Measurements from ENCODE around the gene ATG3.

The ATG3 gene

GRCh38 chr3:112561734-112562529, at the start of gene ATG3, which contains the start of gene SLC35A5:
Gene ATG3, minus strand, starts transcription at chr3:112561962. Its CDS starts 434 bp downstream, at chr3:112561528.
Gene SLC35A5, plus strand, starts transcription at chr3:112562045. Its CDS starts 1,359 bp downstream, at chr3:112563404.
- Histone ChIP-seq H4K20me1 (ENCODE audit: insufficient read depth, low read length, poor library complexity, severe bottlenecking) (peaks cover 36% of the 10 kb centered on the region), H3K4me1 (ENCODE audit: insufficient read depth, low read length, poor library complexity, severe bottlenecking) (peaks cover 38% of the 10 kb centered on the region), H2AFZ (ENCODE audit: low read length) (peak within 1 kb of the TSS; percentile 86), H3K9me3 (ENCODE audit: insufficient read depth, low read depth, low read length) (no peaks in the 10 kb centered on the region), H3K4me3 (ENCODE audit: low read length, poor library complexity, severe bottlenecking) (peak within 1 kb of the TSS; percentile 79), H3K36me3 (ENCODE audit: insufficient read depth, low read length) (peaks cover 6% of the 10 kb centered on the region; the same call in 1 of the 2 replicates), H3F3A (ENCODE audit: low read depth) (no peaks in the 10 kb centered on the region), H3K9me2 (replicated peaks; ENCODE audit: low read depth, low read length) (no peaks in the 10 kb centered on the region), H3K79me2 (ENCODE audit: insufficient read depth, low read length) (peaks cover 57% of the 10 kb centered on the region), H3K9ac (ENCODE audit: low read depth, low read length, poor library complexity, severe bottlenecking) (peak within 1 kb of the TSS; percentile 83), H3K4me2 (ENCODE audit: low read depth, low read length, poor library complexity, severe bottlenecking) (peak within 1 kb of the TSS; percentile 93), H3K27me3 (ENCODE audit: insufficient read depth, low read length, poor library complexity, severe bottlenecking) (no peaks in the 10 kb centered on the region)
- no peak for TF ChIP-seq EZH2phosphoT487 (IDR thresholded peaks at IDR 0.05; ENCODE audit: borderline replicate concordance)
- no peak for TF ChIP-seq CTCF (conservative IDR thresholded peaks at IDR 0.05; ENCODE audit: low read length)

GRCh38 chr3:112610121-112610520, 48.4 kb upstream of the ATG3 start:
- H2AFZ ChIP-seq (ENCODE audit: low read length): peak overlapping the region; percentile 30; the same call in 1 of the 2 replicates
- no peaks in the 10 kb centered on the region for H3K79me2 ChIP-seq (ENCODE audit: insufficient read depth, low read length)
- no peak for TF ChIP-seq EZH2phosphoT487 (IDR thresholded peaks at IDR 0.05; ENCODE audit: borderline replicate concordance)
- no peak for TF ChIP-seq CTCF (conservative IDR thresholded peaks at IDR 0.05; ENCODE audit: low read length)

GRCh38 chr3:112607863-112608262, 46.1 kb upstream of the ATG3 start:
- Histone ChIP-seq H3K9ac (ENCODE audit: low read depth, low read length, poor library complexity, severe bottlenecking) (no peak overlapping the region), H4K20me1 (ENCODE audit: insufficient read depth, low read length, poor library complexity, severe bottlenecking) (no peaks in the 10 kb centered on the region), H2AFZ (ENCODE audit: low read length) (no peak overlapping the region), H3K27me3 (ENCODE audit: insufficient read depth, low read length, poor library complexity, severe bottlenecking) (no peaks in the 10 kb centered on the region), H3K4me1 (ENCODE audit: insufficient read depth, low read length, poor library complexity, severe bottlenecking) (peaks cover 23% of the 10 kb centered on the region), H3K4me2 (ENCODE audit: low read depth, low read length, poor library complexity, severe bottlenecking) (no peak overlapping the region), H3K79me2 (ENCODE audit: insufficient read depth, low read length) (no peaks in the 10 kb centered on the region), H3F3A (ENCODE audit: low read depth) (no peaks in the 10 kb centered on the region), H3K9me3 (ENCODE audit: insufficient read depth, low read depth, low read length) (no peaks in the 10 kb centered on the region), H3K36me3 (ENCODE audit: insufficient read depth, low read length) (no peaks in the 10 kb centered on the region), H3K9me2 (replicated peaks; ENCODE audit: low read depth, low read length) (no peaks in the 10 kb centered on the region), H3K4me3 (ENCODE audit: low read length, poor library complexity, severe bottlenecking) (no peak overlapping the region)
- TF ChIP-seq EZH2phosphoT487 (IDR thresholded peaks at IDR 0.05; ENCODE audit: borderline replicate concordance): no peak

More at GRCh38 chr3:112610121-112610520, 48.4 kb upstream of the ATG3 start:
- no peaks in the 10 kb centered on the region for H4K20me1 ChIP-seq (ENCODE audit: insufficient read depth, low read length, poor library complexity, severe bottlenecking)
- no peak overlapping the region for H3K4me2 ChIP-seq (ENCODE audit: low read depth, low read length, poor library complexity, severe bottlenecking)
- no peaks in the 10 kb centered on the region for H3K9me3 ChIP-seq (ENCODE audit: insufficient read depth, low read depth, low read length)
- no peaks in the 10 kb centered on the region for H3K36me3 ChIP-seq (ENCODE audit: insufficient read depth, low read length)
- H3K27me3 ChIP-seq (ENCODE audit: insufficient read depth, low read length, poor library complexity, severe bottlenecking): no peaks in the 10 kb centered on the region
- H3K4me3 ChIP-seq (ENCODE audit: low read length, poor library complexity, severe bottlenecking): no peak overlapping the region
- peaks cover 10% of the 10 kb centered on the region for H3K4me1 ChIP-seq (ENCODE audit: insufficient read depth, low read length, poor library complexity, severe bottlenecking)
- H3F3A ChIP-seq (ENCODE audit: low read depth): no peaks in the 10 kb centered on the region
- no peak overlapping the region for H3K9ac ChIP-seq (ENCODE audit: low read depth, low read length, poor library complexity, severe bottlenecking)
- H3K9me2 ChIP-seq (replicated peaks; ENCODE audit: low read depth, low read length): no peaks in the 10 kb centered on the region

Data from Loucy (cell line).